HEK293 (cell line): Measurements from ENCODE around the gene ROR2.

Experiments
- CTCF ChIA-PET: fragments of 350-600 bp; formaldehyde crosslinking; extraction: SDS; loops from one replicate; lab custom pipeline; 2021; ENCODE audit warnings: antibody characterized with exemption; lab: Yijun Ruan, JAX
- POLR2A ChIA-PET: fragments of 300-600 bp; formaldehyde crosslinking; extraction: SDS; loops from one replicate; lab custom pipeline; 2020; ENCODE audit warnings: antibody characterized with exemption, inconsistent platforms; lab: Yijun Ruan, JAX
- H3K27ac ChIP-seq: fragments of 200-500 bp; sonication (Bioruptor generic); 2 replicates; pipeline ENCODE4 v1.5.1; 2014; ENCODE audit warnings: low read depth, low read length, control low read depth, inconsistent platforms; ENCODE audit errors: extremely low read depth
- H3K36me3 ChIP-seq, 2 experiments: fragments of 200-500 bp in 1 of 2; sonication (Bioruptor generic) in 1 of 2; 1 replicate in 1 of 2; 2 replicates in 1 of 2; pipeline ENCODE4 v1.5.1; 2014 to 2017; ENCODE audit warnings: inconsistent platforms in 2 of 2, low read length in 2 of 2; ENCODE audit not compliant: control insufficient read depth in 2 of 2, insufficient read depth in 1 of 2
- H3K4me1 ChIP-seq: fragments of 200-500 bp; sonication (Bioruptor generic); 2 replicates; pipeline ENCODE4 v1.5.1; 2014; ENCODE audit warnings: mild to moderate bottlenecking, low read length, inconsistent platforms; ENCODE audit not compliant: control insufficient read depth, insufficient read depth
- H3K4me3 ChIP-seq: 2 replicates; pipeline ENCODE4 v1.5.1; 2011; ENCODE audit warnings: low read depth, mild to moderate bottlenecking, control low read depth, low read length, moderate library complexity
- H3K9me3 ChIP-seq: fragments of 200-500 bp; sonication (Bioruptor generic); 2 replicates; pipeline ENCODE4 v1.5.1; 2014; ENCODE audit warnings: low read depth, low read length, inconsistent platforms; ENCODE audit not compliant: control insufficient read depth, insufficient read depth
- BCL11A ChIP-seq: fragments of 450-650 bp; formaldehyde crosslinking; IDR thresholded peaks from 2 replicates; pipeline ENCODE4 v1.5.1; 2016; ENCODE audit warnings: low read depth, missing biosample characterization, missing genetic modification characterization
- HOXA7 ChIP-seq: sonication (generic); formaldehyde crosslinking; IDR thresholded peaks from 2 replicates; pipeline ENCODE4 v1.8.1; 2022; ENCODE audit warnings: missing genetic modification reagents, borderline replicate concordance
- KLF10 ChIP-seq: fragments of 450-650 bp; IDR thresholded peaks from 2 replicates; pipeline ENCODE4 v1.5.1; 2018; ENCODE audit warnings: missing biosample characterization, mild to moderate bottlenecking, missing genetic modification characterization
- SCRT2 ChIP-seq: fragments of 450-650 bp; formaldehyde crosslinking; IDR thresholded peaks from 2 replicates; pipeline ENCODE4 v1.5.1; 2016; ENCODE audit warnings: missing biosample characterization, missing genetic modification characterization
- ZBTB21 ChIP-seq: fragments of 450-650 bp; formaldehyde crosslinking; IDR thresholded peaks from 2 replicates; pipeline ENCODE4 v1.5.1; 2017; ENCODE audit warnings: missing biosample characterization, missing genetic modification characterization
- ZBTB44 ChIP-seq: fragments of 450-650 bp; IDR thresholded peaks from 2 replicates; pipeline ENCODE4 v1.5.1; 2018; ENCODE audit warnings: missing biosample characterization, mild to moderate bottlenecking, missing genetic modification characterization
- ZNF114 ChIP-seq: fragments of 450-650 bp; formaldehyde crosslinking; IDR thresholded peaks from 2 replicates; pipeline ENCODE4 v1.5.0; 2017; ENCODE audit warnings: missing biosample characterization, missing genetic modification characterization
- ZNF157 ChIP-seq: fragments of 450-650 bp; formaldehyde crosslinking; IDR thresholded peaks from 2 replicates; pipeline ENCODE4 v1.5.1; 2016; ENCODE audit warnings: missing biosample characterization, missing genetic modification characterization
- ZNF239 ChIP-seq: fragments of 450-650 bp; formaldehyde crosslinking; IDR thresholded peaks from 2 replicates; pipeline ENCODE4 v1.5.1; 2016; ENCODE audit warnings: missing biosample characterization, missing genetic modification characterization
- ZNF404 ChIP-seq: fragments of 450-650 bp; formaldehyde crosslinking; IDR thresholded peaks from 2 replicates; pipeline ENCODE4 v1.5.1; 2017; ENCODE audit warnings: missing biosample characterization, missing genetic modification characterization
- ZNF416 ChIP-seq: fragments of 450-650 bp; formaldehyde crosslinking; IDR thresholded peaks from 2 replicates; pipeline ENCODE4 v1.5.1; 2016; ENCODE audit warnings: missing biosample characterization, missing genetic modification characterization
- ZNF433 ChIP-seq: fragments of 450-650 bp; formaldehyde crosslinking; IDR thresholded peaks from 2 replicates; pipeline ENCODE4 v1.5.1; 2016; ENCODE audit warnings: missing biosample characterization, missing genetic modification characterization, low read depth
- ZNF48 ChIP-seq: fragments of 450-650 bp; formaldehyde crosslinking; IDR thresholded peaks from 2 replicates; pipeline ENCODE4 v1.5.1; 2016; ENCODE audit warnings: missing biosample characterization, missing genetic modification characterization
- ZNF501 ChIP-seq: fragments of 450-650 bp; formaldehyde crosslinking; IDR thresholded peaks from 2 replicates; pipeline ENCODE4 v1.5.1; 2016; ENCODE audit warnings: missing biosample characterization, missing genetic modification characterization
- ZNF558 ChIP-seq: fragments of 450-650 bp; formaldehyde crosslinking; IDR thresholded peaks from 2 replicates; pipeline ENCODE4 v1.5.1; 2016; ENCODE audit warnings: missing biosample characterization, missing genetic modification characterization
- ZNF654 ChIP-seq: fragments of 450-650 bp; formaldehyde crosslinking; IDR thresholded peaks from 2 replicates; pipeline ENCODE4 v1.5.1; 2016; ENCODE audit warnings: low read depth, missing biosample characterization, missing genetic modification characterization
- ZNF658 ChIP-seq: fragments of 450-650 bp; formaldehyde crosslinking; IDR thresholded peaks from 2 replicates; pipeline ENCODE4; 2016; ENCODE audit warnings: missing biosample characterization, missing genetic modification characterization
- ZNF664 ChIP-seq: fragments of 450-650 bp; formaldehyde crosslinking; IDR thresholded peaks from 2 replicates; pipeline ENCODE4 v1.5.1; 2016; ENCODE audit warnings: missing biosample characterization, missing genetic modification characterization
- ZNF768 ChIP-seq: fragments of 450-650 bp; formaldehyde crosslinking; IDR thresholded peaks from 2 replicates; pipeline ENCODE4 v1.5.1; 2018; ENCODE audit warnings: missing biosample characterization, mild to moderate bottlenecking, missing genetic modification characterization
- ZNF776 ChIP-seq: fragments of 450-650 bp; formaldehyde crosslinking; IDR thresholded peaks from 2 replicates; pipeline ENCODE4 v1.5.0; 2017; ENCODE audit warnings: missing biosample characterization, missing genetic modification characterization, borderline replicate concordance
- ZNF792 ChIP-seq: fragments of 450-650 bp; formaldehyde crosslinking; IDR thresholded peaks from 2 replicates; pipeline ENCODE4 v1.5.1; 2016; ENCODE audit warnings: missing biosample characterization, missing genetic modification characterization
- ZSCAN23 ChIP-seq: fragments of 450-650 bp; formaldehyde crosslinking; IDR thresholded peaks from 2 replicates; pipeline ENCODE4 v1.5.1; 2016; ENCODE audit warnings: missing biosample characterization, missing genetic modification characterization
- TF ChIP-seq, protein P1 (sequence below): fragments of 450-650 bp; formaldehyde crosslinking; IDR thresholded peaks from 2 replicates; pipeline ENCODE4 v1.5.1; 2016; ENCODE audit warnings: missing biosample characterization, missing genetic modification characterization
- TF ChIP-seq, protein P2 (sequence below): fragments of 450-650 bp; formaldehyde crosslinking; IDR thresholded peaks from 2 replicates; pipeline ENCODE4 v1.5.1; 2017; ENCODE audit warnings: missing biosample characterization, missing genetic modification characterization
- TF ChIP-seq, protein P3 (sequence below): fragments of 450-650 bp; formaldehyde crosslinking; IDR thresholded peaks from 2 replicates; pipeline ENCODE4 v1.5.1; 2016; ENCODE audit warnings: missing biosample characterization, missing genetic modification characterization
- TF ChIP-seq, protein P4 (sequence below): fragments of 450-650 bp; formaldehyde crosslinking; IDR thresholded peaks from 2 replicates; pipeline ENCODE4 v1.5.1; 2016; ENCODE audit warnings: missing biosample characterization, missing genetic modification characterization

The ROR2 gene

DNA sequence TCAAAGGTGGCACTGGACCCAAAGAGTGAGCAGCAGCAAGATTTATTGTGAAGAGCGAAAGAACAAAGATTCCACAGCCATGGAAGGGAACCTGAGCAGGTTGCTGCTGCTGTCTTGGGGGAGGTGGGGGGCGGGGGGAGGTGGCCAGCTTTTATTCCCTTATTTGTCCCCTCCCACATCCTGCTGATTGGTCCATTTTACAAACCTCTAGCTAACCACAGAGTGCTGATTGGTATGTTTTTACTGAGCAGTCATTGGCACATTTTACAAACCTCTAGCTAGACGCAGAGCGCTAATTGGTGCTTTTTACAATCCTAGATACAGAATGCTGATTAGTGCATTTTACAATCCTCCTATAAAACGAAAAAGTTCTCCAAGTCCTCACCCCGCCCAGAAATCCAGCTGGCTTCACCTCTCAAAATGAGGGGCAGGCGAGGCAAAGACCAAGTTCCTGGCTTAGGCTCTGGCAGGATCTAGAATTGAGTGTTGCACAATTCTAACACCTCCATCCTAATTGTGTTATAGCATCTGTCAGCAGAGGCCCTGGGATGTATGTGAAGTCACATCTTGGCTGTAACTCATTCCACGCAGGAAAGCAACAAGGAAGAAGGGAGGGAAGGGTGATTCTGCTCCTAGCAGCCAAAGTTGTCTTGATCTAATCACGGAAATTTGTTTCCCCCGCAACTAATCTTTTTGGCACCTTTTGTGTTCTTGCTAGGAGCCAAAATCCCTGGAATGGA is 34.3 kb downstream of the ROR2 start:
- no peaks in the 10 kb centered on the region; a peak in 1 of 3 replicates for H3K36me3 ChIP-seq
- TF ChIP-seq ZNF239 (tag by site-specific recombination) (no peak), SCRT2 (no peak), ZNF157 (tag by site-specific recombination) (no peak), ZNF664 (tag by site-specific recombination) (no peak), ZBTB44 (no peak), ZNF433 (tag by site-specific recombination) (no peak), BCL11A (no peak), HOXA7 (CRISPR knock-in tag) (no peak), ZBTB21 (tag by site-specific recombination) (no peak), ZNF114 (no peak), ZNF558 (tag by site-specific recombination) (no peak), ZNF658 (tag by site-specific recombination) (no peak), ZNF776 (no peak), ZNF48 (tag by site-specific recombination) (no peak), ZNF404 (tag by site-specific recombination) (no peak), KLF10 (tag by site-specific recombination) (no peak), ZNF416 (tag by site-specific recombination) (no peak)
- TF ChIP-seq, protein P1, sequence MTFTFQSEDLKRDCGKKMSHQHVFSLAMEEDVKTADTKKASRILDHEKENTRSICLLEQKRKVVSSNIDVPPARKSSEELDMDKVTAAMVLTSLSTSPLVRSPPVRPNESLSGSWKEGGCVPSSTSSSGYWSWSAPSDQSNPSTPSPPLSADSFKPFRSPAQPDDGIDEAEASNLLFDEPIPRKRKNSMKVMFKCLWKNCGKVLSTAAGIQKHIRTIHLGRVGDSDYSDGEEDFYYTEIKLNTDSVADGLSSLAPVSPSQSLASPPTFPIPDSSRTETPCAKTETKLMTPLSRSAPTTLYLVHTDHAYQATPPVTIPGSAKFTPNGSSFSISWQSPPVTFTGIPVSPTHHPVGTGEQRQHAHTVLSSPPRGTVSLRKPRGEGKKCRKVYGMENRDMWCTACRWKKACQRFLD = no peak
- TF ChIP-seq, protein P2, sequence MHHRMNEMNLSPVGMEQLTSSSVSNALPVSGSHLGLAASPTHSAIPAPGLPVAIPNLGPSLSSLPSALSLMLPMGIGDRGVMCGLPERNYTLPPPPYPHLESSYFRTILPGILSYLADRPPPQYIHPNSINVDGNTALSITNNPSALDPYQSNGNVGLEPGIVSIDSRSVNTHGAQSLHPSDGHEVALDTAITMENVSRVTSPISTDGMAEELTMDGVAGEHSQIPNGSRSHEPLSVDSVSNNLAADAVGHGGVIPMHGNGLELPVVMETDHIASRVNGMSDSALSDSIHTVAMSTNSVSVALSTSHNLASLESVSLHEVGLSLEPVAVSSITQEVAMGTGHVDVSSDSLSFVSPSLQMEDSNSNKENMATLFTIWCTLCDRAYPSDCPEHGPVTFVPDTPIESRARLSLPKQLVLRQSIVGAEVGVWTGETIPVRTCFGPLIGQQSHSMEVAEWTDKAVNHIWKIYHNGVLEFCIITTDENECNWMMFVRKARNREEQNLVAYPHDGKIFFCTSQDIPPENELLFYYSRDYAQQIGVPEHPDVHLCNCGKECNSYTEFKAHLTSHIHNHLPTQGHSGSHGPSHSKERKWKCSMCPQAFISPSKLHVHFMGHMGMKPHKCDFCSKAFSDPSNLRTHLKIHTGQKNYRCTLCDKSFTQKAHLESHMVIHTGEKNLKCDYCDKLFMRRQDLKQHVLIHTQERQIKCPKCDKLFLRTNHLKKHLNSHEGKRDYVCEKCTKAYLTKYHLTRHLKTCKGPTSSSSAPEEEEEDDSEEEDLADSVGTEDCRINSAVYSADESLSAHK (tag by site-specific recombination) = no peak
- no peaks in the 10 kb centered on the region for H3K9me3 ChIP-seq
- no peak overlapping the region for H3K27ac ChIP-seq
- ChIA-PET POLR2A (no interaction called here), CTCF (no interaction called here)
- H3K4me3 ChIP-seq = no peak overlapping the region
- no peaks in the 10 kb centered on the region for H3K4me1 ChIP-seq

DNA sequence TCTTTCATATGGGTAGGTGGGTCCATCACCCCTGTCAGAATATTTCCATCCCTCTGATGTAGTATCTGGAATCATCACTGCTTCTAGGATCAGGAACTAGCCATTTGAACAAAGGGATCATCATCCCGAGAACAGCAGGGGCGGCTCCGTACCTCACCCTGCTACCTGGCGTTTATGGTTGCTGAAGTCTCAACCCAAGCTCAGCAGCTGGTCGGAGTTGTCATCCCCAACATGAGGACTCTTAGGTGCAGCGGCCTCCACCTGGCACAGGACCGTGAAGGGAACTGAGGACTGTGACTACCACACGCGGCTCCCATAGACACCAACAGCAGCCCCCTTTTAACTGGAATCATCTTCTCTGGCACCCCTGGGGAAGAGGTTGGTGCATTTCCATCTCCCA is 35.1 kb downstream of the ROR2 start:
- Histone ChIP-seq H3K4me3 (no peak overlapping the region), H3K36me3 (no peaks in the 10 kb centered on the region; a peak in 1 of 3 replicates), H3K27ac (no peak overlapping the region), H3K9me3 (no peaks in the 10 kb centered on the region), H3K4me1 (no peaks in the 10 kb centered on the region)
- POLR2A ChIA-PET = no interaction called here
- CTCF ChIA-PET = interaction anchor here (0.7 kb wide), 1 partner anchor 157 kb away, joined by 3 read pairs; no protein-coding TSS in a partner anchor
- TF ChIP-seq ZSCAN23 (no peak), ZNF792 (tag by site-specific recombination) (no peak), ZNF768 (tag by site-specific recombination) (no peak), ZNF654 (tag by site-specific recombination) (no peak), ZNF501 (tag by site-specific recombination) (no peak)
- TF ChIP-seq, protein P3, sequence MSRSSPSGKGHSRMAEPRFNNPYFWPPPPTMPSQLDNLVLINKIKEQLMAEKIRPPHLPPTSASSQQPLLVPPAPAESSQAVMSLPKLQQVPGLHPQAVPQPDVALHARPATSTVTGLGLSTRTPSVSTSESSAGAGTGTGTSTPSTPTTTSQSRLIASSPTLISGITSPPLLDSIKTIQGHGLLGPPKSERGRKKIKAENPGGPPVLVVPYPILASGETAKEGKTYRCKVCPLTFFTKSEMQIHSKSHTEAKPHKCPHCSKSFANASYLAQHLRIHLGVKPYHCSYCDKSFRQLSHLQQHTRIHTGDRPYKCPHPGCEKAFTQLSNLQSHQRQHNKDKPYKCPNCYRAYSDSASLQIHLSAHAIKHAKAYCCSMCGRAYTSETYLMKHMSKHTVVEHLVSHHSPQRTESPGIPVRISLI (tag by site-specific recombination) = no peak
- TF ChIP-seq, protein P4, sequence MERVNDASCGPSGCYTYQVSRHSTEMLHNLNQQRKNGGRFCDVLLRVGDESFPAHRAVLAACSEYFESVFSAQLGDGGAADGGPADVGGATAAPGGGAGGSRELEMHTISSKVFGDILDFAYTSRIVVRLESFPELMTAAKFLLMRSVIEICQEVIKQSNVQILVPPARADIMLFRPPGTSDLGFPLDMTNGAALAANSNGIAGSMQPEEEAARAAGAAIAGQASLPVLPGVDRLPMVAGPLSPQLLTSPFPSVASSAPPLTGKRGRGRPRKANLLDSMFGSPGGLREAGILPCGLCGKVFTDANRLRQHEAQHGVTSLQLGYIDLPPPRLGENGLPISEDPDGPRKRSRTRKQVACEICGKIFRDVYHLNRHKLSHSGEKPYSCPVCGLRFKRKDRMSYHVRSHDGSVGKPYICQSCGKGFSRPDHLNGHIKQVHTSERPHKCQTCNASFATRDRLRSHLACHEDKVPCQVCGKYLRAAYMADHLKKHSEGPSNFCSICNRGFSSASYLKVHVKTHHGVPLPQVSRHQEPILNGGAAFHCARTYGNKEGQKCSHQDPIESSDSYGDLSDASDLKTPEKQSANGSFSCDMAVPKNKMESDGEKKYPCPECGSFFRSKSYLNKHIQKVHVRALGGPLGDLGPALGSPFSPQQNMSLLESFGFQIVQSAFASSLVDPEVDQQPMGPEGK = no peak
